Measurements from ENCODE around the gene MT3.
"Not testable (repeated sequence)": the region's sequence is repeated elsewhere in the genome, so short reads cannot be mapped to it uniquely, and the experiment has no call there.

The MT3 gene

DNA sequence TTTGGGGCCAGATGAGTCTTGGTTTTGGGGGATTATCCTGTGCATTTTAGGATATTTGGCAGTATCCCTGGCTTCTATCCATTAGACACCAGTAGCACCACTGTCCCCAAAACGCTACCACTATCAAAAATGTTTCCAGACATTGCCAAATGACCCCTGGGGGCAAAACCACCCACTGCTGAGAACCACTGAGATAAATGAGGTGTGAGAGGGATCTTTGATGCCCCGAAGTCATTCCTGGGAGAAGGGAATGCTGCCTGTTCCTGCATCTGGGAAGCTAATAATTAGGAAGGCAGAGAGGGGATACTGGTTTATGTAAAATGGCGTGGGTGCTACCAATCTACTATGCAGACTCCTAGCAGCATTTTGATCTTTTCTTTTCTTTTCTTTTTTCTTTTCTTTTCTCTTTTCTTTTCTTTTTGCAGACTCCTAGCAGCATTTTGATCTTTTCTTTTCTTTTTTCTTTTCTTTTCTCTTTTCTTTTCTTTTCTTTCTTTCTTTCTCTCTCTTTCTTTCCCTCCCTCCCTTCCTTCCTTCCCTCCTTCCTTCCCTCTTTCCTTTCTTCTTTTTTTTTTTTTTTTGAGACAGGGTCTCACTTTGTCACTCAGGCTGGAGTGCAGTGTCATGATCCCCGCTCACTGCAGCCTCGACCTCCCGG lies 8.8 kb upstream of the MT3 start:
- H3K27ac ChIP-seq = no peak overlapping the region
- TF ChIP-seq ZFX (IDR thresholded peaks at IDR 0.05) (no peak), CTCF (conservative IDR thresholded peaks at IDR 0.05) (no peak)

DNA sequence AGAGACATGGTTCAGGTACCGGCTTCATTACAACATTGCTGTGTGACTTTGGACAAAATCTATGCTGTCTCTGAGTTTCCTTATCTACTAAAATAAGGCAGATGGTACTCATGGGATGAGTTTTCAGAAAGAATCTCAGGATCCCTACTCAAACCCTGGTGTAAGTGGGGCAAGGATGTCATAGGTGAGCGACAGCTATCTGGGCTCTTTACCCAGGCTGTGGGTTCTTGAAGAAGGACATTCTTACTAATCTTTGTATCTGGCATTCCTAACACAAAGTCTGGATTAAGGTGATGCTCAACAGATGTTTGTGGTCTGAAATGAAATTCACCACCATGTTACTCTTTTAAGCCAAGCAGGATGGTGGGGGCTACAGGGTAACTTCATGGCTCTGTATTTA lies 6.4 kb upstream of the MT3 start:
- not testable (repeated sequence) for H3K27ac ChIP-seq

- TF ChIP-seq CTCF (conservative IDR thresholded peaks at IDR 0.05) (no peak), ZFX (IDR thresholded peaks at IDR 0.05) (no peak)
- H3K27ac ChIP-seq = no peak overlapping the region
Measured at GRCh38 chr16:56583351-56584168, 5.8 kb upstream of the MT3 start.

DNA sequence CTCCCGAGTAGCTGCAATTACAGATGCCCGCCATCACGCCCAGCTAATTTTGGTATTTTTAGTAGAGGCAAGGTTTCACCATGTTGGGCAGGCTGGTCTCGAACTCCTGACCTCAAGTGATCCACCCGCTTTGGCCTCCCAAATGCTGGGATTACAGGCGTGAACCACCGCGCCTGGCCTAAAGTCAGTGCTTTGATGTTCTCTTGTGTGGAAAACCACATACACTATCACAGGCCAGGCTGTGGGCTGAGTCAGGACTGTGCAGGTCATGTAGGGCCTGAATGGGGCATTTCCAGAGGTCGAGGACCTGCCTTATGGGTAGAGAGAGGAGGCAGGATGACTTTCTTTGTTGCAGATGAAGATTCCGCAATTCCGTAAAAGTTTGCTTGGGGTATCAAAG lies 5.1 kb upstream of the MT3 start:
- H3K27ac ChIP-seq = no peak overlapping the region
- TF ChIP-seq ZFX (IDR thresholded peaks at IDR 0.05) (no peak), CTCF (conservative IDR thresholded peaks at IDR 0.05) (no peak)

DNA sequence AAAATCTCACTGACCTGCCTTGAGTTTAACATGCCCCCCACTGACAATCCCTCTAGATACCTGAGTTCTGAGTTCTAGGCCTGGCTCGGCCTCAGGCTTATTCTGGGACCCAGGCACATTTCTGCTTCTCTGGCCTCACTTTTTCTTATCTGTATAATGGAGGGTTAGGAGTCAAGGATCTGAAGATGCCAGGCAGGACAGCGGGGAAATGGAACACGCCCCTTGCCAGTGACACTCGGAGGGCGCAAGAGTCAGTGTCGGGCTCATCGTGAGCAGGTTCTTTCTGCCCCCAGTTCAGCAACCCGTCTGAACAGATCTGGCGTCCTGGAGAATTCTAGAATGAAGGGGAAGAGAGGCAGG lies 567 bp upstream of the MT3 start:
- TF ChIP-seq ZFX (IDR thresholded peaks at IDR 0.05) = no peak
- no peak for TF ChIP-seq CTCF (conservative IDR thresholded peaks at IDR 0.05)
- no peak overlapping the region for H3K27ac ChIP-seq

DNA sequence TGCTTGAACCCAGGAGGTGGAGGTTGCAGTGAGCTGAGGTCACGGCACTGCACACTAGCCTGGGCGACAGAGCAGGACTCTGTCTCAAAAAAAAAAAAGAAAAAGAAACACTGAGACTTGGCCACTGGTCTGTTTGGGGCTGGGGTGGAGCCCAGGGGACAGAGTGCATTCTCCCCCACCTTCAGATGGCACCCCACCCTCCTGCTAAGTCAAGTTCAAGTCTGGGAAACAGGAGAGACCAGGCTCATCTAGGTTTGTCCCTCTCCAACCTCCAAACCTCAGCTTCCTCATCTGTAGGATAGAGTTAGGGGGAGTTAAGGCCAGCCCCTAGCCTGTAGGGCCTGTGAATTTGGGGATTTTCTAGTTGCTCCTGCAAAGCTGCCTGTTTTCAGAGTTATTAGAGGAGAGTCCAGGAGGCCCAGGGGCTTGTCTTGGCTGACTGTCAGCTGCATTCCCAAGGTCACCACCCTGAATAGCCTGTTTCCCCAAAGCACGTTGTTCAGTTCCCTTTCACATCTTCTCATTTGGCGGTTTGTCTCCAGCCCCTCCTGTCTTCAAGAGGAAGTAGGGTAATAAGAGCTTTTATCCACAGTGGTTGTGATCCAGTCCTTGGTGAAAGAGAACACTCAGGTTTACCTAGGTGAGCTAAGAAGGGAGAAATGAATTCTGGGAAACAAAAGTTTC lies 2.2 kb downstream of the MT3 start:
- H3K27ac ChIP-seq = no peak overlapping the region
- TF ChIP-seq ZFX (IDR thresholded peaks at IDR 0.05) (no peak), CTCF (conservative IDR thresholded peaks at IDR 0.05) (no peak)

GRCh38 chr16:56593573-56594291 lies 4.4 kb downstream of the MT3 start:
- no peak overlapping the region for H3K27ac ChIP-seq
- TF ChIP-seq ZFX (IDR thresholded peaks at IDR 0.05) (no peak), CTCF (conservative IDR thresholded peaks at IDR 0.05) (no peak)

All from C4-2B (cell line).